ENCODE data around the gene HTRA2. TPM values are rescaled to one million over a fixed set of nuclear protein-coding genes. Genes with fewer than 3 reads are reported as not detected.

The HTRA2 gene
- total RNA-seq, 1 experiment from 2014 or later: 24.9 TPM

DNA sequence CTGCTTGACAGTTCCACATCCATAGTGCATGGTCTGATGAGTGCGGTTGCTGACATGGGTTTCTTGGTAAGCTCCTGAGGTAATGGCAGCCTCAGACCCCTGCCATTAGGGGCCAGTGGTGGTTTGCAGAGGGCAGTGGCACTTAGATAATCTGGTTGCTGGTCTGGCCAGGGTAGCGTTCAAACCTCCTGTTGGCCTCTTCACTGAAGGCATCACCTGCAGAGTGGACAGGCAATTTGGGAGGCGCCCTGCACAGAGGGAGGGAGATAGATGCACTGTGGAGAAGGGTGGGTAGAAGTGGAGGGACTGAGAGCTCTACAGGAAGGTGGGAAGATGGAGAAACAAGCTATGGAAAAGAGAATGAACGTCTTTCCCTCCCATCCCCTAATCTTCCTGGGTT lies 3.7 kb downstream of the HTRA2 start:
- no peak overlapping the region for H2BK15ac ChIP-seq (ENCODE audit: low read depth, low read length)
- H3K56ac ChIP-seq (ENCODE audit: insufficient read length, low read depth, low read length): no peak overlapping the region
- H3K9ac ChIP-seq (ENCODE audit: extremely low read depth, insufficient read length, low read length): no peak overlapping the region
- no peak overlapping the region for H3T11ph ChIP-seq (ENCODE audit: low read length)
- H3K27me3 ChIP-seq (ENCODE audit: insufficient read depth, low read length): no peaks in the 10 kb centered on the region
- peaks cover 2% of the 10 kb centered on the region; the same call in 1 of the 2 replicates for H3K27me3 Mint-ChIP-seq (ENCODE audit: low read depth)
- no peak overlapping the region for H2AFZ ChIP-seq (ENCODE audit: low read length)
- H3K27ac ChIP-seq (ENCODE audit: insufficient read length, low read depth, low read length): no peak overlapping the region
- H2AK5ac ChIP-seq (ENCODE audit: insufficient read length, low read length): no peak overlapping the region
- no peak overlapping the region for H2BK12ac ChIP-seq (ENCODE audit: insufficient read length, low read depth, low read length)
- peaks cover under 1% of the 10 kb centered on the region for H3K79me1 ChIP-seq (ENCODE audit: insufficient read depth, low read depth, low read length, poor library complexity, severe bottlenecking)
- DNase-seq: no peak
- no peak overlapping the region for H3K4ac ChIP-seq (ENCODE audit: low read depth, low read length)
- WGBS (ENCODE audit: extremely low coverage, insufficient read length, low lambda C conversion rate): no CpG with 5 or more reads among the region's 4 CpGs
- H4K8ac ChIP-seq (replicated peaks; ENCODE audit: insufficient read length, low read depth, low read length): no peak overlapping the region
- H3K4me1 ChIP-seq (ENCODE audit: insufficient read depth, low read length): peaks cover under 1% of the 10 kb centered on the region; the same call in 1 of the 2 replicates
- TF ChIP-seq, protein P1, sequence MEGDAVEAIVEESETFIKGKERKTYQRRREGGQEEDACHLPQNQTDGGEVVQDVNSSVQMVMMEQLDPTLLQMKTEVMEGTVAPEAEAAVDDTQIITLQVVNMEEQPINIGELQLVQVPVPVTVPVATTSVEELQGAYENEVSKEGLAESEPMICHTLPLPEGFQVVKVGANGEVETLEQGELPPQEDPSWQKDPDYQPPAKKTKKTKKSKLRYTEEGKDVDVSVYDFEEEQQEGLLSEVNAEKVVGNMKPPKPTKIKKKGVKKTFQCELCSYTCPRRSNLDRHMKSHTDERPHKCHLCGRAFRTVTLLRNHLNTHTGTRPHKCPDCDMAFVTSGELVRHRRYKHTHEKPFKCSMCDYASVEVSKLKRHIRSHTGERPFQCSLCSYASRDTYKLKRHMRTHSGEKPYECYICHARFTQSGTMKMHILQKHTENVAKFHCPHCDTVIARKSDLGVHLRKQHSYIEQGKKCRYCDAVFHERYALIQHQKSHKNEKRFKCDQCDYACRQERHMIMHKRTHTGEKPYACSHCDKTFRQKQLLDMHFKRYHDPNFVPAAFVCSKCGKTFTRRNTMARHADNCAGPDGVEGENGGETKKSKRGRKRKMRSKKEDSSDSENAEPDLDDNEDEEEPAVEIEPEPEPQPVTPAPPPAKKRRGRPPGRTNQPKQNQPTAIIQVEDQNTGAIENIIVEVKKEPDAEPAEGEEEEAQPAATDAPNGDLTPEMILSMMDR (conservative IDR thresholded peaks at IDR 0.05): no peak
- no peak overlapping the region for H2BK5ac ChIP-seq (ENCODE audit: insufficient read length, low read length)
- peaks cover 9 to 12% of the 10 kb centered on the region in 2 experiments for H3K4me1 Mint-ChIP-seq
- H2BK120ac ChIP-seq (ENCODE audit: low read depth, low read length, poor library complexity, severe bottlenecking): no peak overlapping the region
- no peak overlapping the region for H3K27ac Mint-ChIP-seq
- H3K4me2 ChIP-seq (ENCODE audit: insufficient read depth, insufficient read length, low read length): no peak overlapping the region
- no peak overlapping the region for H4K5ac ChIP-seq (ENCODE audit: insufficient read length, low read depth, low read length)
- no peaks in the 10 kb centered on the region for H4K20me1 ChIP-seq (ENCODE audit: control insufficient read depth, insufficient read depth, insufficient read length)
- H3K4me3 Mint-ChIP-seq: no peak overlapping the region
- no peak overlapping the region for H3K23ac ChIP-seq (ENCODE audit: insufficient read length, low read depth, low read length)
- no peaks in the 10 kb centered on the region; a peak in 1 of 5 replicates for H3K9me3 Mint-ChIP-seq
- no peak overlapping the region for H3K18ac ChIP-seq (ENCODE audit: insufficient read length, low read depth, low read length)
- peaks cover 15% of the 10 kb centered on the region for H3K23me2 ChIP-seq (ENCODE audit: insufficient read length, low read depth, low read length, poor library complexity, severe bottlenecking)
- peaks cover under 1% of the 10 kb centered on the region; the same call in 1 of the 2 replicates for H3K79me2 ChIP-seq (ENCODE audit: insufficient read depth, low read length)
- H4K91ac ChIP-seq (ENCODE audit: insufficient read length, low read depth, low read length): no peak overlapping the region
- H3K14ac ChIP-seq (ENCODE audit: insufficient read depth, low read length): no peak overlapping the region
- no peak overlapping the region for H2BK20ac ChIP-seq (ENCODE audit: low read depth, low read length, poor library complexity, severe bottlenecking)
- H3K9me3 ChIP-seq (ENCODE audit: control insufficient read depth, low read depth, low read length): no peaks in the 10 kb centered on the region
- H3K36me3 Mint-ChIP-seq (ENCODE audit: insufficient read depth in 1 of 3, low read depth in 3 of 3): peaks cover 4 to 39% (median 24%) of the 10 kb centered on the region in 3 experiments; a peak in 6 of 7 replicates
